Measurements from ENCODE around the gene ABHD12B.

DNA sequence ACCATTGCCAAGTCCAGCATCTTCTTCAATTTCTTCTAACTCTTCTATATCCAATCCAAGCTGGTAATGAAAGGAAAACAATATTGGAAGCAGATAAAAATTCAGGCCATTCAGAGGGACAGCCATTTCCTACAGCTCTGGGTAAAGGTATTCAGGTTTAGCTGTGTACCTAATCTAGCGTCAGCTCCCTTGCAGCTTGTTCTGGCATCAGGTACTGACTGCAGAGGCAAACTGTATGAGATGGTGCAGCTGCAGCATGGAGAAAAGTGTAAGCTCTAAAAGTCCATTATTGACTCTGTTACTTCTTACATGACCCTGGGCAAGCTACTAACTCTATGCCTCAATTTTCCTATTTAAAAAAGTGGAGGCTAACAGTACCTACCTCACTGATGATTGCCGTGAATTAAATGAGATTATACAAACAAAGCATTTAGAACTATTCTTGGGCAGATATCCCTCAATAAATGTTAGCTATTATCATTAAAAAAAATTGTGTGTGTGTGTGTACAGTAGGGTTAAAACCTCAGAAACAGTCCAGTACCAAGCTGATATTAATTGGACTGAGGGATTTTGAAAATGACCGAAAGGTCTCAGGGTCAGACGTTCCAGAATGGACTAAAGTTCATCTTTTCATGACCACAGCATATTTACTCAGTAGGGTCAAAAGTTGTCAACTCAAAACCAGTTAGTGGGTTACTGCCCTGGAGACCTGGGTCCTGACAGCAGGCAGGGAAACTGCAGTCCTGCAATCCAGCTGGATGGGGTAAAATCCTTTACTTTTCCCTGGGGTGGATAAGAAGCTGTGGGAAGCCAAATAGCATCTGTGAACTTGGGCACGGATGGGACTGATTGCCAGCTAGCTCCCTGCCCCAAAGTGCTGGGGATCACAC is 63.5 kb downstream of the ABHD12B start:
- TF ChIP-seq CTCF (IDR thresholded peaks at IDR 0.05) (no peak), EZH2 (IDR thresholded peaks at IDR 0.05) (no peak), EZH2phosphoT487 (IDR thresholded peaks at IDR 0.05) (no peak)

Measured in neural progenitor cell (in vitro differentiated cells).